ENCODE results near the gene STRADA.

GRCh38 chr17:63774141-63774968 is 32.8 kb upstream of the STRADA start, which contains the start of gene DDX42:
- TF ChIP-seq CTCF (IDR thresholded peaks at IDR 0.05) = peak in 1 of 4 experiments; percentile 14
- TF ChIP-seq EP300 (IDR thresholded peaks at IDR 0.05) = no peak

All from gastroesophageal sphincter (tissue), 3 donors.